IMR-90 (cell line): Measurements from ENCODE around the gene PRDM12. TPM values are rescaled to one million over a fixed set of nuclear protein-coding genes. Genes with fewer than 3 reads are reported as not detected.

ENCODE experiments used
- ATAC-seq: fragments of 200-7000 bp; cut with Tn5 transposase; 2 replicates; pipeline ENCODE4 v1.9.1; 2020; ENCODE audit warnings: low read depth, mild to moderate bottlenecking, moderate library complexity
- BruUV-seq: library from RNA; stranded (reverse); fragments of 400-500 nt; replicated peaks from 2 replicates; lab custom pipeline; 2021; lab: Mats Ljungman, UMichigan
- CTCF ChIA-PET: fragments of 300-600 bp; formaldehyde crosslinking; extraction: SDS; loops from one replicate; lab custom pipeline; 2021; ENCODE audit warnings: antibody characterized with exemption; lab: Yijun Ruan, JAX
- POLR2A ChIA-PET: fragments of 300-600 bp; sonication (Branson Sonifier 250); formaldehyde crosslinking; loops from one replicate; lab custom pipeline; 2022; ENCODE audit warnings: antibody characterized with exemption; ENCODE audit not compliant: unreplicated experiment; lab: Charles Lee
- DNase-seq: peaks from one replicate; pipeline ENCODE4 v3.0.0; 2013
- H2AFZ ChIP-seq: replicated peaks from 2 replicates; pipeline ENCODE3; 2013; ENCODE audit warnings: low read length, mild to moderate bottlenecking; ENCODE audit not compliant: poor library complexity
- H2AK5ac ChIP-seq: 2 replicates; pipeline ENCODE4 v1.6.1; 2013; ENCODE audit warnings: low read depth, low read length, inconsistent platforms
- H2AK9ac ChIP-seq: replicated peaks from 2 replicates; pipeline ENCODE3; 2013; ENCODE audit warnings: mild to moderate bottlenecking, low read depth, low read length, moderate library complexity; ENCODE audit not compliant: poor library complexity
- H2BK120ac ChIP-seq: 2 replicates; pipeline ENCODE4 v1.6.1; 2013; ENCODE audit warnings: low read depth, low read length, inconsistent platforms
- H2BK15ac ChIP-seq: 3 replicates; pipeline ENCODE4 v1.6.1; 2013; ENCODE audit warnings: low read depth, low read length, inconsistent platforms
- H2BK20ac ChIP-seq: 2 replicates; pipeline ENCODE4 v1.6.1; 2013; ENCODE audit warnings: low read depth, mild to moderate bottlenecking, inconsistent platforms, low read length, moderate library complexity
- H2BK5ac ChIP-seq: 2 replicates; pipeline ENCODE4 v1.6.1; 2013; ENCODE audit warnings: mild to moderate bottlenecking, low read depth, low read length, inconsistent platforms; ENCODE audit not compliant: poor library complexity, severe bottlenecking
- H3K14ac ChIP-seq: replicated peaks from 2 replicates; pipeline ENCODE4 v1.6.1; 2013; ENCODE audit warnings: low read depth, low read length, inconsistent platforms
- H3K18ac ChIP-seq: 2 replicates; pipeline ENCODE4 v1.6.1; 2013; ENCODE audit warnings: low read depth, low read length, control low read depth
- H3K23ac ChIP-seq: 2 replicates; pipeline ENCODE4 v1.6.1; 2013; ENCODE audit warnings: low read depth, low read length, inconsistent platforms
- H3K27ac ChIP-seq: 2 replicates; pipeline ENCODE4 v1.5.1; 2013; ENCODE audit warnings: mild to moderate bottlenecking, control low read depth, low read length; ENCODE audit not compliant: insufficient read depth
- H3K27me3 ChIP-seq: 2 replicates; pipeline ENCODE4 v1.6.1; 2013; ENCODE audit warnings: low read length; ENCODE audit not compliant: control insufficient read depth, insufficient read depth
- H3K36me3 ChIP-seq: 2 replicates; pipeline ENCODE4 v1.6.1; 2013; ENCODE audit warnings: low read length, mixed read lengths; ENCODE audit not compliant: control insufficient read depth, insufficient read depth
- H3K4ac ChIP-seq: 2 replicates; pipeline ENCODE4 v1.6.1; 2013; ENCODE audit warnings: low read depth, low read length, inconsistent platforms
- H3K4me1 ChIP-seq: 2 replicates; pipeline ENCODE4 v1.6.1; 2013; ENCODE audit warnings: low read length, mixed read lengths; ENCODE audit not compliant: control insufficient read depth, insufficient read depth
- H3K4me2 ChIP-seq: 2 replicates; pipeline ENCODE4 v1.6.1; 2013; ENCODE audit warnings: low read depth, mild to moderate bottlenecking, control low read depth, low read length, moderate library complexity
- H3K4me3 ChIP-seq: 2 replicates; pipeline ENCODE4 v1.5.1; 2013; ENCODE audit warnings: low read depth, mild to moderate bottlenecking, control low read depth, low read length, moderate library complexity; ENCODE audit not compliant: insufficient read depth
- H3K56ac ChIP-seq: 2 replicates; pipeline ENCODE4 v1.6.1; 2013; ENCODE audit warnings: low read length, inconsistent platforms; ENCODE audit not compliant: insufficient read depth; ENCODE audit errors: extremely low read depth
- H3K79me1 ChIP-seq, 2 experiments: 2 replicates each; pipeline ENCODE4 v1.6.1; 2013; ENCODE audit warnings: low read length in 2 of 2, inconsistent platforms in 1 of 2, low read depth in 1 of 2
- H3K9ac ChIP-seq: 2 replicates; pipeline ENCODE4 v1.6.1; 2013; ENCODE audit warnings: low read depth, low read length, control low read depth
- H3K9me1 ChIP-seq: 2 replicates; pipeline ENCODE4 v1.6.1; 2013; ENCODE audit warnings: low read length, inconsistent platforms; ENCODE audit not compliant: insufficient read depth
- H3K9me3 ChIP-seq: 2 replicates; pipeline ENCODE4 v1.6.1; 2013; ENCODE audit warnings: low read length; ENCODE audit not compliant: control insufficient read depth, insufficient read depth
- H4K20me1 ChIP-seq: 2 replicates; pipeline ENCODE4 v1.6.1; 2013; ENCODE audit warnings: low read length, inconsistent platforms; ENCODE audit not compliant: insufficient read depth
- H4K5ac ChIP-seq: 2 replicates; pipeline ENCODE4 v1.6.1; 2013; ENCODE audit warnings: mild to moderate bottlenecking, low read depth, low read length, control low read depth
- H4K8ac ChIP-seq, 2 experiments: 2 replicates each; pipeline ENCODE4 v1.6.1; 2013; ENCODE audit warnings: low read depth in 2 of 2, low read length in 2 of 2, control low read depth in 1 of 2, inconsistent platforms in 1 of 2
- H4K91ac ChIP-seq: 2 replicates; pipeline ENCODE4 v1.6.1; 2013; ENCODE audit warnings: low read depth, low read length, inconsistent platforms; ENCODE audit not compliant: insufficient read depth
- CTCF ChIP-seq: conservative IDR thresholded peaks from 2 replicates; pipeline ENCODE4 v1.5.1; 2012; ENCODE audit warnings: mild to moderate bottlenecking, low read depth, low read length, improper control_type of control experiment
- MAZ ChIP-seq: IDR thresholded peaks from 2 replicates; pipeline ENCODE4 v1.6.1; 2012; ENCODE audit warnings: low read depth, mild to moderate bottlenecking, low read length, improper control_type of control experiment, moderate library complexity, borderline replicate concordance
- NFE2L2 ChIP-seq: fragments of 150-350 bp; IDR thresholded peaks from 2 replicates; pipeline ENCODE4 v1.6.1; 2016; ENCODE audit warnings: low read depth, mild to moderate bottlenecking, low read length
- POLR2A ChIP-seq: IDR thresholded peaks from 2 replicates; pipeline ENCODE4 v1.6.1; 2012; ENCODE audit warnings: mild to moderate bottlenecking, low read depth, low read length
- RAD21 ChIP-seq: IDR thresholded peaks from 2 replicates; pipeline ENCODE4 v1.6.1; 2012; ENCODE audit warnings: low read length, improper control_type of control experiment
- RFX5 ChIP-seq: IDR thresholded peaks from 2 replicates; pipeline ENCODE4 v1.8.0; 2012; ENCODE audit warnings: low read depth, mild to moderate bottlenecking, low read length, moderate library complexity
- SMC3 ChIP-seq: fragments of 150-350 bp; IDR thresholded peaks from 2 replicates; pipeline ENCODE4 v1.6.1; 2016; ENCODE audit warnings: low read depth, mild to moderate bottlenecking, antibody characterized with exemption, low read length, moderate library complexity
- WGBS, 2 experiments: methylation state at CpG; one replicate each; pipeline versions ENCODE4 v1.1.5 to v1.1.7; 2013; ENCODE audit warnings: missing lambda C conversion rate in 2 of 2; ENCODE audit not compliant: insufficient read length in 1 of 2; ENCODE audit errors: extremely low coverage in 2 of 2; 5-methylcytosine and 5-hydroxymethylcytosine counted together
- dilution Hi-C: fragments of 300-500 bp; cut with HindIII; formaldehyde crosslinking; loops from one replicate; pipeline ENCODE4 v1.14.3; 2018; ENCODE audit warnings: low sequenced_read_pairs; ENCODE audit not compliant: unreplicated experiment
- in situ Hi-C: fragments of 300-500 bp; cut with MboI; formaldehyde crosslinking; loops from 3 replicates; pipeline ENCODE4 v1.14.3; 2019; ENCODE audit warnings: low sequenced_read_pairs, inconsistent platforms, mixed read lengths
- intact Hi-C: fragments of 100-400 bp; cut with micrococcal nuclease; formaldehyde crosslinking; loops from 2 replicates; pipeline ENCODE4 v1.10.0; 2022
- polyA plus RNA-seq, 3 experiments: library from polyadenylated mRNA; depleted of rRNA; stranded (reverse); fragments of >200 nt; gene quantifications; 2 replicates each; pipeline ENCODE4 v1.2.3, GENCODE V29; 2012; ENCODE audit warnings: low replicate concordance in 1 of 3
- total RNA-seq: library from RNA; depleted of rRNA; stranded (reverse); fragments of >200 nt; gene quantifications from 2 replicates; pipeline ENCODE4 v1.2.3, GENCODE V29; 2012

Gene PRDM12
- total and polyA plus RNA-seq, 2 of the 4 experiments (the other 2 are of a cell fraction), result not detected

- peaks cover 28 to 67% of the 10 kb centered on the region in 2 experiments for H3K79me1 ChIP-seq
- ChIA-PET POLR2A (no interaction called here), CTCF (interaction anchor here (0.5 to 2.0 kb wide), 28 partner anchors 8 to 373 kb away, joined by 3 to 12 read pairs (median 4); no protein-coding TSS in a partner anchor)
- 0 out of 2 replicates have a peak overlapping the region, but pooled peaks have one; percentile 7 for H4K91ac ChIP-seq
- H2BK5ac ChIP-seq, result no peak overlapping the region
- H2BK20ac ChIP-seq, result no peak overlapping the region
- H3K27ac ChIP-seq, result no peak overlapping the region; the same call in 1 of the 2 replicates
- H3K9ac ChIP-seq, result no peak overlapping the region
- BruUV-seq, result no TSS peak
- peak overlapping the region; percentile 5 for H2AFZ ChIP-seq
- WGBS, 2 experiments, result no CpG with 5 or more reads among the region's 13 CpGs
- dilution Hi-C loops (no loop called here), intact Hi-C loops (loop anchor here (5.0 kb wide), 1 partner anchor 236 kb away; the partner anchor contains the start of gene FIBCD1), in situ Hi-C loops (loop anchor here (10.0 kb wide), 1 partner anchor 343 kb away; no protein-coding TSS in a partner anchor)
- H3K4me1 ChIP-seq, result peaks cover 17% of the 10 kb centered on the region
- no peak overlapping the region for H2BK15ac ChIP-seq
- peaks cover 26% of the 10 kb centered on the region for H3K9me1 ChIP-seq
- no peak overlapping the region for H2AK9ac ChIP-seq
- H3K4me2 ChIP-seq, result no peak overlapping the region
- no peaks in the 10 kb centered on the region for H3K27me3 ChIP-seq
- H3K56ac ChIP-seq, result no peak overlapping the region
- peaks cover 41% of the 10 kb centered on the region for H4K20me1 ChIP-seq
- no peak overlapping the region for H2BK120ac ChIP-seq
- peak overlapping the region; percentile 53; the same call in 1 of the 2 replicates for H2AK5ac ChIP-seq
- no peak overlapping the region for H3K23ac ChIP-seq
- peak; percentile 88 for DNase-seq
- TF ChIP-seq RAD21, result peak; percentile 90
- no peak for TF ChIP-seq NFE2L2
- TF ChIP-seq SMC3, result peak; percentile 84
- no peak for TF ChIP-seq RFX5
- TF ChIP-seq MAZ, result 0 out of 2 replicates have a peak, but pooled peaks have one; percentile 29
- no peak for TF ChIP-seq POLR2A
- TF ChIP-seq CTCF, result peak; percentile 96
- H4K8ac ChIP-seq, result peak overlapping the region in 1 of 2 experiments; percentile 33; a peak in 1 of 4 replicates
- no peak overlapping the region for H3K4me3 ChIP-seq
- H3K4ac ChIP-seq, result peak overlapping the region; percentile 27
- H3K18ac ChIP-seq, result no peak overlapping the region
- no peaks in the 10 kb centered on the region for H3K9me3 ChIP-seq
- peak; percentile 94 for ATAC-seq
- no peak overlapping the region for H4K5ac ChIP-seq
- no peak overlapping the region for H3K14ac ChIP-seq
- peaks cover 39% of the 10 kb centered on the region for H3K36me3 ChIP-seq
These were observed 36.9 kb downstream of the PRDM12 start for GRCh38 chr9:130701059-130702022.
